Measurements from ENCODE around the gene TAS2R41. TPM values are rescaled to one million over a fixed set of nuclear protein-coding genes. Genes with fewer than 3 reads are reported as not detected.

Gene TAS2R41
- total RNA-seq, 1 donor from 2014 or later: 0.31 TPM

GRCh38 chr7:143493751-143494150, 16.1 kb downstream of the TAS2R41 start:
- no peak for DNase-seq

- no peak for DNase-seq
These were observed 16.9 kb downstream of the TAS2R41 start for GRCh38 chr7:143494622-143495021.

GRCh38 chr7:143495851-143496250, 18.2 kb downstream of the TAS2R41 start:
- DNase-seq: no peak

GRCh38 chr7:143496263-143496662, 18.6 kb downstream of the TAS2R41 start:
- DNase-seq: no peak

- no peak for DNase-seq
These were observed 19.5 kb downstream of the TAS2R41 start for GRCh38 chr7:143497008-143497795.

- peak; percentile 51 for DNase-seq
These were observed 21.6 kb downstream of the TAS2R41 start for GRCh38 chr7:143499246-143499645.

- no peak for DNase-seq
These were observed 22.2 kb downstream of the TAS2R41 start for GRCh38 chr7:143499743-143500348.

- no peak for DNase-seq
These were observed 25.6 kb downstream of the TAS2R41 start for GRCh38 chr7:143503261-143503660.

- DNase-seq: peak; percentile 8
These were observed 26.7 kb downstream of the TAS2R41 start for GRCh38 chr7:143504215-143504936.

- DNase-seq: no peak
These were observed 27.2 kb downstream of the TAS2R41 start for GRCh38 chr7:143504937-143505297.

- no peak for DNase-seq
These were observed 28.2 kb downstream of the TAS2R41 start for GRCh38 chr7:143505838-143506237.

- no peak for DNase-seq
These were observed 29.4 kb downstream of the TAS2R41 start for GRCh38 chr7:143507094-143507518.

- DNase-seq: no peak
These were observed 29.9 kb downstream of the TAS2R41 start for GRCh38 chr7:143507534-143508055.

GRCh38 chr7:143510854-143511592, 33.4 kb downstream of the TAS2R41 start:
- no peak for DNase-seq

GRCh38 chr7:143511593-143512047, 33.9 kb downstream of the TAS2R41 start:
- no peak for DNase-seq

- DNase-seq: no peak
These were observed 35.0 kb downstream of the TAS2R41 start for GRCh38 chr7:143512488-143513340.

- no peak for DNase-seq
These were observed 36.8 kb downstream of the TAS2R41 start for GRCh38 chr7:143514487-143514886.

- peak; percentile 63 for DNase-seq
These were observed 37.5 kb downstream of the TAS2R41 start for GRCh38 chr7:143514995-143515735.

- DNase-seq: no peak
These were observed 39.3 kb downstream of the TAS2R41 start for GRCh38 chr7:143516981-143517380.

GRCh38 chr7:143518521-143518920, 40.8 kb downstream of the TAS2R41 start:
- no peak for DNase-seq

All from tongue (tissue), 2 donors.